ENCODE results near the gene EPB41L3.

DNA sequence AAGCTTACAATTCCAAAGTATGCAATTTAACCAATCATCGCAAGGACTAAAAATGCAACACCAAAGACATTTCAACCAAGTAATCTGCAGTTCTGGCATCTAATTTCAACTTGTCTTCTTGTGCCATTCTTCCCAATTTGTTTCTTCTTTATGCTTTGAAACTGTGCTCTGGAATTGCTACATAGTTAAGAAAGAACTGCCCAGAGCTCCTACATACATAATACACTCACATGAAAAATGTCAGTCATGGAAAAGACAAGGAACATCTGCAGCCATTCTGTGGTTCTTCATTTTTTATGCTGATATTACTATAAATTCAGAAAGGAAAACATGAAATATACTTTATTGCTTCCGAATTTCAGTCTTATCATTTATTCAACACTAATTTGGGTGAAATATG lies 4.4 kb downstream of the EPB41L3 start:
- TF ChIP-seq EZH2 (IDR thresholded peaks at IDR 0.05; ENCODE audit: insufficient read depth, poor library complexity, severe bottlenecking) (no peak), EZH2phosphoT487 (IDR thresholded peaks at IDR 0.05; ENCODE audit: insufficient read depth, low read depth) (no peak)

Data from GM23248 (cell line).